Measurements from ENCODE around the gene ARL11.

- TF ChIP-seq, protein P1, sequence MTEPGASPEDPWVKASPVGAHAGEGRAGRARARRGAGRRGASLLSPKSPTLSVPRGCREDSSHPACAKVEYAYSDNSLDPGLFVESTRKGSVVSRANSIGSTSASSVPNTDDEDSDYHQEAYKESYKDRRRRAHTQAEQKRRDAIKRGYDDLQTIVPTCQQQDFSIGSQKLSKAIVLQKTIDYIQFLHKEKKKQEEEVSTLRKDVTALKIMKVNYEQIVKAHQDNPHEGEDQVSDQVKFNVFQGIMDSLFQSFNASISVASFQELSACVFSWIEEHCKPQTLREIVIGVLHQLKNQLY (CRISPR knock-in tag; IDR thresholded peaks at IDR 0.05), result no peak
- TF ChIP-seq USF2 (CRISPR knock-in tag; IDR thresholded peaks at IDR 0.05), result no peak
- TF ChIP-seq CTCF (IDR thresholded peaks at IDR 0.05), result no peak; the same call in 1 of the 2 replicates
- TF ChIP-seq ZNF416 (CRISPR knock-in tag; IDR thresholded peaks at IDR 0.05), result no peak
- TF ChIP-seq ZNF232 (CRISPR knock-in tag; IDR thresholded peaks at IDR 0.05), result no peak
- TF ChIP-seq FOXK1 (CRISPR knock-in tag; IDR thresholded peaks at IDR 0.05), result no peak
- no peak for TF ChIP-seq TEAD4 (CRISPR knock-in tag; IDR thresholded peaks at IDR 0.05)
- TF ChIP-seq GABPB1 (CRISPR knock-in tag; IDR thresholded peaks at IDR 0.05), result no peak
- no peak for TF ChIP-seq CREB1 (CRISPR knock-in tag; IDR thresholded peaks at IDR 0.05)
- TF ChIP-seq JUN (CRISPR knock-in tag; IDR thresholded peaks at IDR 0.05), result no peak
- TF ChIP-seq TCF7 (CRISPR knock-in tag; IDR thresholded peaks at IDR 0.05; ENCODE audit: low read depth), result no peak
- TF ChIP-seq FOXP1 (CRISPR knock-in tag; IDR thresholded peaks at IDR 0.05; ENCODE audit: borderline replicate concordance), result no peak
Measured at GRCh38 chr13:49652355-49653305, 24.3 kb downstream of the ARL11 start.

All from WTC11 (cell line).